Trophoblast cell (in vitro differentiated cells and primary cell): Measurements from ENCODE around the gene ABCA13.
"Not testable (repeated sequence)": the region's sequence is repeated elsewhere in the genome, so short reads cannot be mapped to it uniquely, and the experiment has no call there.

Experiments
- DNase-seq, 2 donors: peaks; one replicate each; pipeline ENCODE4 v3.0.0-alpha.2; 2016
- H2AFZ ChIP-seq: 2 replicates; pipeline ENCODE4 v1.6.1; 2013; ENCODE audit warnings: low read length, moderate library complexity, mild to moderate bottlenecking; ENCODE audit not compliant: insufficient read depth, poor library complexity
- H2AK5ac ChIP-seq: 2 replicates; pipeline ENCODE4 v1.6.1; 2013; ENCODE audit warnings: mild to moderate bottlenecking, low read length
- H2BK120ac ChIP-seq: 2 replicates; pipeline ENCODE4 v1.6.1; 2013; ENCODE audit warnings: low read length, mild to moderate bottlenecking, moderate library complexity; ENCODE audit not compliant: insufficient read depth, poor library complexity
- H2BK12ac ChIP-seq: 2 replicates; pipeline ENCODE4 v1.6.1; 2013; ENCODE audit warnings: mild to moderate bottlenecking, low read length, moderate library complexity
- H2BK5ac ChIP-seq: 2 replicates; pipeline ENCODE4 v1.6.1; 2013; ENCODE audit warnings: low read length, low read depth, moderate library complexity, mild to moderate bottlenecking; ENCODE audit not compliant: poor library complexity
- H3K14ac ChIP-seq: 2 replicates; pipeline ENCODE4 v1.6.1; 2013; ENCODE audit warnings: mild to moderate bottlenecking, low read length
- H3K18ac ChIP-seq: 2 replicates; pipeline ENCODE4 v1.6.1; 2013; ENCODE audit warnings: mild to moderate bottlenecking, low read length
- H3K23ac ChIP-seq: 2 replicates; pipeline ENCODE4 v1.6.1; 2013; ENCODE audit warnings: low read length
- H3K27ac ChIP-seq: 2 replicates; pipeline ENCODE4 v1.5.1; 2013; ENCODE audit warnings: low read depth, mild to moderate bottlenecking, inconsistent platforms, low read length, moderate library complexity
- H3K27me3 ChIP-seq: 2 replicates; pipeline ENCODE4 v1.6.1; 2013; ENCODE audit warnings: inconsistent platforms, mild to moderate bottlenecking, low read length, moderate library complexity; ENCODE audit not compliant: insufficient read depth
- H3K36me3 ChIP-seq, 2 experiments: 1 replicate in 1 of 2; 2 replicates in 1 of 2; pipeline ENCODE4 v1.6.1; 2013; ENCODE audit warnings: low read length in 2 of 2, mild to moderate bottlenecking in 2 of 2, moderate library complexity in 1 of 2; ENCODE audit not compliant: insufficient read depth in 2 of 2, control insufficient read depth in 1 of 2
- H3K4ac ChIP-seq: 2 replicates; pipeline ENCODE4 v1.6.1; 2013; ENCODE audit warnings: low read depth, mild to moderate bottlenecking, low read length, moderate library complexity
- H3K4me1 ChIP-seq, 2 experiments: 1 replicate in 1 of 2; 2 replicates in 1 of 2; pipeline ENCODE4 v1.6.1; 2013; ENCODE audit warnings: low read length in 2 of 2, mild to moderate bottlenecking in 2 of 2, moderate library complexity in 1 of 2; ENCODE audit not compliant: insufficient read depth in 2 of 2, control insufficient read depth in 1 of 2
- H3K4me2 ChIP-seq: 2 replicates; pipeline ENCODE4 v1.6.1; 2013; ENCODE audit warnings: inconsistent platforms, mild to moderate bottlenecking, low read length, moderate library complexity
- H3K4me3 ChIP-seq: 2 replicates; pipeline ENCODE4 v1.5.1; 2013; ENCODE audit warnings: mild to moderate bottlenecking, low read depth, low read length, inconsistent platforms
- H3K79me1 ChIP-seq: one replicate; pipeline ENCODE4 v1.6.1; 2013; ENCODE audit warnings: low read length
- H3K79me2 ChIP-seq: 2 replicates; pipeline ENCODE4 v1.6.1; 2013; ENCODE audit warnings: low read length, mild to moderate bottlenecking; ENCODE audit not compliant: control insufficient read depth, insufficient read depth, poor library complexity
- H3K9ac ChIP-seq: 2 replicates; pipeline ENCODE4 v1.6.1; 2013; ENCODE audit warnings: mild to moderate bottlenecking, low read length
- H3K9me3 ChIP-seq: 2 replicates; pipeline ENCODE4 v1.6.1; 2013; ENCODE audit warnings: low read depth, mild to moderate bottlenecking, control low read depth, inconsistent platforms, low read length; ENCODE audit not compliant: insufficient read depth
- H4K12ac ChIP-seq: 2 replicates; pipeline ENCODE4 v1.6.1; 2013; ENCODE audit warnings: low read depth, mild to moderate bottlenecking, low read length, moderate library complexity
- H4K8ac ChIP-seq: 2 replicates; pipeline ENCODE4 v1.6.1; 2013; ENCODE audit warnings: low read depth, mild to moderate bottlenecking, low read length, moderate library complexity
- H4K91ac ChIP-seq: one replicate; pipeline ENCODE4 v1.6.1; 2013; ENCODE audit warnings: low read depth, mild to moderate bottlenecking, low read length, moderate library complexity
- WGBS: extraction: QIAGEN DNeasy Blood & Tissue Kit; methylation state at CpG from one replicate; pipeline ENCODE4 v1.1.7; 2013; ENCODE audit warnings: missing lambda C conversion rate; ENCODE audit not compliant: insufficient read length, insufficient coverage; ENCODE audit errors: extremely low coverage; 5-methylcytosine and 5-hydroxymethylcytosine counted together

Gene ABCA13

GRCh38 chr7:48147078-48147591, 24.1 kb upstream of the ABCA13 start:
- no peaks in the 10 kb centered on the region for H3K79me1 ChIP-seq
- no peak overlapping the region for H3K27ac ChIP-seq
- no CpG with 5 or more reads among the region's 4 CpGs for WGBS
- no peak overlapping the region for H3K18ac ChIP-seq
- no peaks in the 10 kb centered on the region for H3K27me3 ChIP-seq
- H2BK120ac ChIP-seq: no peak overlapping the region
- no peak overlapping the region for H4K8ac ChIP-seq
- no peak overlapping the region for H3K4ac ChIP-seq
- no peak overlapping the region for H2BK12ac ChIP-seq
- H2AK5ac ChIP-seq: no peak overlapping the region
- no peak overlapping the region for H2AFZ ChIP-seq
- H2BK5ac ChIP-seq: no peak overlapping the region
- H4K91ac ChIP-seq: no peak overlapping the region
- no peaks in the 10 kb centered on the region for H3K36me3 ChIP-seq
- H4K12ac ChIP-seq: no peak overlapping the region
- H3K14ac ChIP-seq: no peak overlapping the region
- no peak overlapping the region for H3K4me3 ChIP-seq
- H3K4me2 ChIP-seq: no peak overlapping the region
- no peak overlapping the region for H3K23ac ChIP-seq
- H3K9me3 ChIP-seq: peaks cover 1% of the 10 kb centered on the region
- no peaks in the 10 kb centered on the region for H3K4me1 ChIP-seq
- no peaks in the 10 kb centered on the region for H3K79me2 ChIP-seq
- H3K9ac ChIP-seq: no peak overlapping the region
- no peak for DNase-seq

- not testable (repeated sequence) for H4K12ac ChIP-seq, H4K91ac ChIP-seq, H3K27ac ChIP-seq, H2BK5ac ChIP-seq, H3K18ac ChIP-seq, H2AK5ac ChIP-seq, H3K9me3 ChIP-seq, H4K8ac ChIP-seq, H3K23ac ChIP-seq, H3K4me3 ChIP-seq, H3K4me1 ChIP-seq, H3K36me3 ChIP-seq, H2AFZ ChIP-seq, H2BK12ac ChIP-seq, DNase-seq, H3K14ac ChIP-seq, H3K4ac ChIP-seq, H3K27me3 ChIP-seq, H3K79me2 ChIP-seq, H3K4me2 ChIP-seq, H3K9ac ChIP-seq, H3K79me1 ChIP-seq, H2BK120ac ChIP-seq
- WGBS: no CpG with 5 or more reads among the region's 7 CpGs
Observed at GRCh38 chr7:48147690-48148089, 23.6 kb upstream of the ABCA13 start.

GRCh38 chr7:48148311-48148710, 22.9 kb upstream of the ABCA13 start:
- Histone ChIP-seq H3K4me3 (no peak overlapping the region), H2BK5ac (no peak overlapping the region), H2BK120ac (no peak overlapping the region), H2BK12ac (no peak overlapping the region), H3K18ac (no peak overlapping the region), H3K27me3 (no peaks in the 10 kb centered on the region), H2AFZ (no peak overlapping the region), H3K27ac (no peak overlapping the region), H4K12ac (no peak overlapping the region), H4K91ac (no peak overlapping the region), H3K36me3 (no peaks in the 10 kb centered on the region), H3K4me1 (no peaks in the 10 kb centered on the region), H3K9me3 (peaks cover 1% of the 10 kb centered on the region), H3K79me2 (no peaks in the 10 kb centered on the region), H4K8ac (no peak overlapping the region), H3K14ac (no peak overlapping the region), H3K4ac (no peak overlapping the region), H3K9ac (no peak overlapping the region), H3K4me2 (no peak overlapping the region), H3K79me1 (no peaks in the 10 kb centered on the region), H3K23ac (no peak overlapping the region), H2AK5ac (no peak overlapping the region)
- no peak for DNase-seq
- no CpG with 5 or more reads among the region's 2 CpGs for WGBS

- no peaks in the 10 kb centered on the region for H3K4me1 ChIP-seq
- no peaks in the 10 kb centered on the region for H3K79me2 ChIP-seq
- H3K79me1 ChIP-seq: no peaks in the 10 kb centered on the region
- DNase-seq: no peak
- H3K14ac ChIP-seq: no peak overlapping the region
- H2BK5ac ChIP-seq: no peak overlapping the region
- no peak overlapping the region for H3K27ac ChIP-seq
- H3K4me3 ChIP-seq: no peak overlapping the region
- no peak overlapping the region for H2AFZ ChIP-seq
- H3K9me3 ChIP-seq: no peaks in the 10 kb centered on the region
- H3K9ac ChIP-seq: no peak overlapping the region
- no peak overlapping the region for H3K4ac ChIP-seq
- H3K18ac ChIP-seq: no peak overlapping the region
- H3K4me2 ChIP-seq: no peak overlapping the region
- H2BK12ac ChIP-seq: no peak overlapping the region
- no peaks in the 10 kb centered on the region for H3K27me3 ChIP-seq
- H3K23ac ChIP-seq: no peak overlapping the region
- no peak overlapping the region for H4K8ac ChIP-seq
- no peak overlapping the region for H2AK5ac ChIP-seq
- H3K36me3 ChIP-seq: no peaks in the 10 kb centered on the region
- H2BK120ac ChIP-seq: no peak overlapping the region
- no peak overlapping the region for H4K12ac ChIP-seq
- no peak overlapping the region for H4K91ac ChIP-seq
Observed at GRCh38 chr7:48149058-48149457, 22.2 kb upstream of the ABCA13 start.
